ENCODE measurements around the gene VSTM2L. TPM values are rescaled to one million over a fixed set of nuclear protein-coding genes. Genes with fewer than 3 reads are reported as not detected.

VSTM2L gene
- total and polyA plus RNA-seq, 4 donors: 8.0 to 71.6 (median 31.4) TPM

DNA sequence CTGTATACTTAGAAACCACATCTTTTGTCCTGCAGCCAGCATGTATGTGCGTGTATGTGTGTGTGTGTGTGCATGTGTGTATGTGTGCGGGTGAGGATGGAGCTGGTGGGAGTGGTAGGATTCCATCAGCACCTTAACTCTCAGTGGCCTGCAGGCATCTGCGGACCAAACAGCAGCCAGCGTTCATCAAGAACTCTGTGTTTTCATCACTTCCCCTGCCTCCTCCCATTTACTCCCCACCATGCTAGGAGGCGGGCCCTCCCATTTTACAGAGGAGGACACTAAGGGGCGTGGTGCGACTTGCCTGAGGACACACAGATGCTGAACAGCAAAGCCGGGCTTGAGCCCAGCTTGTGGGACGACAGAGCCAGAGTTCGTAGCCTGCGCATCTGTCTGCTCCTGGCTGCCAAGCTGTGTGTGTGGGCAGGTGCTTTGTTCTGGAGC is 8.9 kb downstream of the VSTM2L start:
- DNase-seq (peak; percentile 60 to 80 (median 79)), ATAC-seq (ENCODE audit: insufficient read depth, low FRiP score) (no peak)
- TF ChIP-seq, protein P1, sequence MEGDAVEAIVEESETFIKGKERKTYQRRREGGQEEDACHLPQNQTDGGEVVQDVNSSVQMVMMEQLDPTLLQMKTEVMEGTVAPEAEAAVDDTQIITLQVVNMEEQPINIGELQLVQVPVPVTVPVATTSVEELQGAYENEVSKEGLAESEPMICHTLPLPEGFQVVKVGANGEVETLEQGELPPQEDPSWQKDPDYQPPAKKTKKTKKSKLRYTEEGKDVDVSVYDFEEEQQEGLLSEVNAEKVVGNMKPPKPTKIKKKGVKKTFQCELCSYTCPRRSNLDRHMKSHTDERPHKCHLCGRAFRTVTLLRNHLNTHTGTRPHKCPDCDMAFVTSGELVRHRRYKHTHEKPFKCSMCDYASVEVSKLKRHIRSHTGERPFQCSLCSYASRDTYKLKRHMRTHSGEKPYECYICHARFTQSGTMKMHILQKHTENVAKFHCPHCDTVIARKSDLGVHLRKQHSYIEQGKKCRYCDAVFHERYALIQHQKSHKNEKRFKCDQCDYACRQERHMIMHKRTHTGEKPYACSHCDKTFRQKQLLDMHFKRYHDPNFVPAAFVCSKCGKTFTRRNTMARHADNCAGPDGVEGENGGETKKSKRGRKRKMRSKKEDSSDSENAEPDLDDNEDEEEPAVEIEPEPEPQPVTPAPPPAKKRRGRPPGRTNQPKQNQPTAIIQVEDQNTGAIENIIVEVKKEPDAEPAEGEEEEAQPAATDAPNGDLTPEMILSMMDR (IDR thresholded peaks at IDR 0.05; ENCODE audit: control extremely low read depth, extremely low read depth): no peak
- Histone ChIP-seq H3K4me3 (no peak overlapping the region), H3K27me3 (ENCODE audit: control insufficient read depth in 3 of 3, insufficient read depth in 3 of 3, low read length in 2 of 3) (peaks cover 0 to 24% (median 0%) of the 10 kb centered on the region in 3 donors), H3K9ac (ENCODE audit: insufficient read depth in 1 of 2, low read length in 2 of 2) (no peak overlapping the region), H3K4me1 (ENCODE audit: control insufficient read depth in 5 of 5, insufficient read depth in 5 of 5, low read length in 5 of 5) (peaks cover 0 to 51% (median 11%) of the 10 kb centered on the region in 5 donors), H3K9me3 (ENCODE audit: control insufficient read depth in 4 of 4, insufficient read depth in 3 of 4, low read length in 3 of 4) (no peaks in the 10 kb centered on the region), H3K27ac (ENCODE audit: low read depth in 1 of 2, low read length in 1 of 2) (no peak overlapping the region), H3K36me3 (ENCODE audit: control insufficient read depth in 4 of 4, insufficient read depth in 4 of 4, low read length in 4 of 4) (no peaks in the 10 kb centered on the region)
- 17% methylated on average over 11 of the region's 11 CpGs for WGBS, 2 donors

DNA sequence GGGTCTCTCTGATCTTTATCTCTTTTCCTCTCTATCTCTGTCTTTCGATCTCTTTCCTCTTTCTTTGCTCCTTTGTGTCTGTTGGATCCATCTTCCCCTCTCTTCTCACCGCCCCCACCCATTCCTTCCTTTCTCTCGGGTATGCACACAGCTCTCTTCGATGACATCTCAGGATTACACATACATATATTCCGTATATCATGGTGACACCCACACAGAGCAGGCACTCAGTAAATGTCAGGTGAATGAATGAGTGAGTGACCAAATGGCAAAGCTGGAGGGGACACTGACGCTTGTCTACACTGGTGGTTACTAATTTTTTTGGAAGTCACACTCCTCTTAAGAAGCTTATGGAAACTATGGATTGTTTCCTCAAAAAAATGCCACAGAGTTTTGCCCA is 9.9 kb downstream of the VSTM2L start:
- peaks cover 0 to 49% (median 11%) of the 10 kb centered on the region in 5 donors for H3K4me1 ChIP-seq (ENCODE audit: control insufficient read depth in 5 of 5, insufficient read depth in 5 of 5, low read length in 5 of 5)
- WGBS, 2 donors: 58 to 63% methylated on average over 6 of the region's 6 CpGs

DNA sequence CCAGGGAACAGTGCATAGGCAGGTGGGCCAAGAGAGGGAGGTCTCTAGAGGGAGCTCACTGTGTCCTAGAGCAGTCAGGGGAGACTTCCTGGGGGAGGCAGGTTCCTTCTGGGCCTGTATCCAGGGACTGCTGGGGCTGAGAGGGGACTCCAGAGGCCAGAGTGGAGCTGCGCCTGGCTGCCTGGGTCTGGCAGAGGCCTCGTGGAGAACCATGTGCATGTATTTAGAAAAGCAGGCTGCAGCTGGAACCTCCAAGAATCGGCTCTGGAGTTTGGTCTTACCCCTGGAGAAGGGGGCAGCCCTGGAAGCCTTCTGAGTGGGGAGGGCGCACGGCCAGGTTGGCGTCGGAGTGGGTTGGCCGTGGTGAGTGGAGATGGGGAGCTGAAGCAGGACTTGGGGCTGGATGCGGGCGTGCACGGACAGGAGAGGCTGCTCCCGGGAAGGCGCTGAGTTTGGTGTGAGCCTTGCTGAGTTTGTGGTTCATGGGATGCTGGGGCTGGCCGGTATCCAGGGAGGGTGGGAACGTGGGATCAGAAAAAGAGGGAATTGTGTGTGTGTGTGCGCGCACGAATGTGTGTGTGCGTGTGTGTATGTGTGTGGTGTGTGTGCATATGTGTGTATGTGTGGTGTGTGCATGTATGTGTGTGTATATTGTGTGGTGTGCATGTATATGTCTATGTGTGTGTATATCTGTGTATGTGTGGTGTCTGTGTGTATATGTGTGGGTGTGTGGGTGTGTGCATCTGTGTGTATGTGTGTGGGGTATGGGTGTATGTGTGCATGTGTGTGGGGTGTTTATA is 10.8 kb downstream of the VSTM2L start:
- H3K4me1 ChIP-seq (ENCODE audit: control insufficient read depth in 5 of 5, insufficient read depth in 5 of 5, low read length in 5 of 5): peaks cover 0 to 46% (median 11%) of the 10 kb centered on the region in 5 donors
- H3K9me3 ChIP-seq (ENCODE audit: control insufficient read depth in 4 of 4, insufficient read depth in 3 of 4, low read length in 3 of 4): peaks cover 0 to 2% (median 0%) of the 10 kb centered on the region in 4 donors
- no peak overlapping the region for H3K9ac ChIP-seq (ENCODE audit: insufficient read depth in 1 of 2, low read length in 2 of 2)
- TF ChIP-seq, protein P1 (IDR thresholded peaks at IDR 0.05; ENCODE audit: control extremely low read depth, extremely low read depth): no peak
- DNase-seq (peak in 1 of 3 donors; percentile 45), ATAC-seq (ENCODE audit: insufficient read depth, low FRiP score) (no peak)
- WGBS, 2 donors: 72 to 82% methylated on average over 19 of the region's 19 CpGs
- H3K36me3 ChIP-seq (ENCODE audit: control insufficient read depth in 4 of 4, insufficient read depth in 4 of 4, low read length in 4 of 4): no peaks in the 10 kb centered on the region
- no peak overlapping the region for H3K4me3 ChIP-seq
- H3K27ac ChIP-seq (ENCODE audit: low read depth in 1 of 2, low read length in 1 of 2): no peak overlapping the region
- H3K27me3 ChIP-seq (ENCODE audit: control insufficient read depth in 3 of 3, insufficient read depth in 3 of 3, low read length in 2 of 3): peaks cover 0 to 18% (median 0%) of the 10 kb centered on the region in 3 donors

More for the DNA sequence above, 9.9 kb downstream of the VSTM2L start:
- H3K27ac ChIP-seq (ENCODE audit: low read depth in 1 of 2, low read length in 1 of 2): no peak overlapping the region
- DNase-seq (no peak), ATAC-seq (ENCODE audit: insufficient read depth, low FRiP score) (no peak)
- peaks cover 0 to 18% (median 0%) of the 10 kb centered on the region in 3 donors for H3K27me3 ChIP-seq (ENCODE audit: control insufficient read depth in 3 of 3, insufficient read depth in 3 of 3, low read length in 2 of 3)
- no peaks in the 10 kb centered on the region for H3K36me3 ChIP-seq (ENCODE audit: control insufficient read depth in 4 of 4, insufficient read depth in 4 of 4, low read length in 4 of 4)
- no peaks in the 10 kb centered on the region for H3K9me3 ChIP-seq (ENCODE audit: control insufficient read depth in 4 of 4, insufficient read depth in 3 of 4, low read length in 3 of 4)
- H3K4me3 ChIP-seq: no peak overlapping the region
- no peak overlapping the region for H3K9ac ChIP-seq (ENCODE audit: insufficient read depth in 1 of 2, low read length in 2 of 2)
- TF ChIP-seq, protein P1 (IDR thresholded peaks at IDR 0.05; ENCODE audit: control extremely low read depth, extremely low read depth): no peak
